H9 (cell line): ENCODE results near the gene TUBB4B. TPM values are rescaled to one million over a fixed set of nuclear protein-coding genes. Genes with fewer than 3 reads are reported as not detected.

ENCODE experiments used
- DNase-seq: peaks from one replicate; pipeline ENCODE4 v3.0.0-alpha.2; 2017
- H2AFZ ChIP-seq: one replicate; pipeline ENCODE4 v1.6.1; 2013; ENCODE audit warnings: mild to moderate bottlenecking, low read length, control low read depth, moderate library complexity
- H2AK5ac ChIP-seq: 2 replicates; pipeline ENCODE4 v1.6.1; 2013; ENCODE audit warnings: low read length, control low read depth, mixed read lengths; ENCODE audit not compliant: insufficient read length
- H2BK120ac ChIP-seq: one replicate; pipeline ENCODE4 v1.6.1; 2013; ENCODE audit warnings: low read depth, mild to moderate bottlenecking, low read length, control low read depth, inconsistent platforms; ENCODE audit not compliant: poor library complexity, severe bottlenecking
- H2BK12ac ChIP-seq: 2 replicates; pipeline ENCODE4 v1.6.1; 2013; ENCODE audit warnings: low read length, control low read depth, mixed read lengths, low read depth; ENCODE audit not compliant: insufficient read length
- H2BK15ac ChIP-seq: 2 replicates; pipeline ENCODE4 v1.6.1; 2013; ENCODE audit warnings: low read depth, low read length, control low read depth
- H2BK20ac ChIP-seq: one replicate; pipeline ENCODE4 v1.6.1; 2013; ENCODE audit warnings: low read depth, mild to moderate bottlenecking, low read length, control low read depth, inconsistent platforms; ENCODE audit not compliant: poor library complexity, severe bottlenecking
- H2BK5ac ChIP-seq: 2 replicates; pipeline ENCODE4 v1.6.1; 2013; ENCODE audit warnings: low read length, control low read depth, mixed read lengths; ENCODE audit not compliant: insufficient read length
- H3K14ac ChIP-seq: 2 replicates; pipeline ENCODE4 v1.6.1; 2013; ENCODE audit warnings: low read length, control low read depth; ENCODE audit not compliant: insufficient read depth
- H3K18ac ChIP-seq: 2 replicates; pipeline ENCODE4 v1.6.1; 2013; ENCODE audit warnings: low read depth, mild to moderate bottlenecking, mixed read lengths, low read length, control low read depth; ENCODE audit not compliant: insufficient read length
- H3K23ac ChIP-seq: 2 replicates; pipeline ENCODE4 v1.6.1; 2013; ENCODE audit warnings: low read length, control low read depth, mixed read lengths, low read depth; ENCODE audit not compliant: insufficient read length
- H3K23me2 ChIP-seq: 2 replicates; pipeline ENCODE4 v1.6.1; 2013; ENCODE audit warnings: low read depth, mild to moderate bottlenecking, mixed read lengths, low read length, control low read depth; ENCODE audit not compliant: insufficient read length, poor library complexity, severe bottlenecking
- H3K27ac ChIP-seq: 2 replicates; pipeline ENCODE4 v1.5.1; 2013; ENCODE audit warnings: low read length, control low read depth, mixed read lengths, low read depth; ENCODE audit not compliant: insufficient read length
- H3K27me3 ChIP-seq: 2 replicates; pipeline ENCODE4 v1.6.1; 2013; ENCODE audit warnings: low read length, control low read depth, inconsistent platforms; ENCODE audit not compliant: insufficient read depth
- H3K4ac ChIP-seq: 2 replicates; pipeline ENCODE4 v1.6.1; 2013; ENCODE audit warnings: low read depth, mild to moderate bottlenecking, control low read depth, inconsistent platforms, low read length, moderate library complexity
- H3K4me1 ChIP-seq: 2 replicates; pipeline ENCODE4 v1.6.1; 2013; ENCODE audit warnings: low read length, control low read depth, inconsistent platforms; ENCODE audit not compliant: insufficient read depth
- H3K4me2 ChIP-seq: 2 replicates; pipeline ENCODE4 v1.6.1; 2013; ENCODE audit warnings: low read length, control low read depth, mixed read lengths; ENCODE audit not compliant: insufficient read length, insufficient read depth
- H3K56ac ChIP-seq: 2 replicates; pipeline ENCODE4 v1.6.1; 2013; ENCODE audit warnings: low read depth, mild to moderate bottlenecking, mixed read lengths, low read length, control low read depth; ENCODE audit not compliant: insufficient read length
- H3K79me1 ChIP-seq: 2 replicates; pipeline ENCODE4 v1.6.1; 2013; ENCODE audit warnings: low read depth, mild to moderate bottlenecking, moderate library complexity, low read length, control low read depth, inconsistent platforms; ENCODE audit not compliant: insufficient read depth, poor library complexity, severe bottlenecking
- H3K79me2 ChIP-seq: 2 replicates; pipeline ENCODE4 v1.6.1; 2013; ENCODE audit warnings: low read length, control low read depth, inconsistent platforms; ENCODE audit not compliant: insufficient read depth
- H3K9ac ChIP-seq: 2 replicates; pipeline ENCODE4 v1.6.1; 2013; ENCODE audit warnings: low read length, control low read depth, mixed read lengths; ENCODE audit not compliant: insufficient read length; ENCODE audit errors: extremely low read depth
- H3K9me3 ChIP-seq: one replicate; pipeline ENCODE4 v1.6.1; 2013; ENCODE audit warnings: low read depth, low read length, inconsistent platforms; ENCODE audit not compliant: control insufficient read depth
- H3T11ph ChIP-seq: one replicate; pipeline ENCODE4 v1.6.1; 2013; ENCODE audit warnings: mild to moderate bottlenecking, low read length, control low read depth, inconsistent platforms
- H4K20me1 ChIP-seq: one replicate; pipeline ENCODE4 v1.6.1; 2013; ENCODE audit not compliant: control insufficient read depth, insufficient read length, insufficient read depth
- H4K5ac ChIP-seq: 2 replicates; pipeline ENCODE4 v1.6.1; 2013; ENCODE audit warnings: low read depth, mild to moderate bottlenecking, mixed read lengths, low read length, control low read depth; ENCODE audit not compliant: insufficient read length
- H4K8ac ChIP-seq: replicated peaks from 2 replicates; pipeline ENCODE4 v1.6.1; 2013; ENCODE audit warnings: low read length, control low read depth, mixed read lengths, low read depth; ENCODE audit not compliant: insufficient read length
- H4K91ac ChIP-seq: 2 replicates; pipeline ENCODE4 v1.6.1; 2013; ENCODE audit warnings: low read depth, mild to moderate bottlenecking, moderate library complexity, mixed read lengths, low read length, control low read depth; ENCODE audit not compliant: insufficient read length
- H3K27ac Mint-ChIP-seq, 3 experiments: 2 replicates in 2 of 3; 3 replicates in 1 of 3; pipeline ENCODE4 v1.8.0; 2020 to 2021; ENCODE audit warnings: mixed read lengths in 3 of 3, mild to moderate bottlenecking in 1 of 3, moderate library complexity in 1 of 3
- H3K27me3 Mint-ChIP-seq: 2 replicates; pipeline ENCODE4 v1.8.0; 2021; ENCODE audit warnings: low read depth, mild to moderate bottlenecking, moderate library complexity, mixed read lengths
- H3K36me3 Mint-ChIP-seq, 3 experiments: 2 replicates in 2 of 3; 3 replicates in 1 of 3; pipeline ENCODE4 v1.8.0; 2020 to 2021; ENCODE audit warnings: low read depth in 3 of 3, mixed read lengths in 3 of 3; ENCODE audit not compliant: insufficient read depth in 1 of 3
- H3K4me1 Mint-ChIP-seq, 2 experiments: 2 replicates each; pipeline ENCODE4 v1.8.0; 2020; ENCODE audit warnings: mixed read lengths in 2 of 2
- H3K4me3 Mint-ChIP-seq, 2 experiments: 2 replicates in 1 of 2; 3 replicates in 1 of 2; pipeline ENCODE4 v1.8.0; 2020 to 2021; ENCODE audit warnings: mild to moderate bottlenecking in 2 of 2, mixed read lengths in 2 of 2, moderate library complexity in 1 of 2
- H3K9me3 Mint-ChIP-seq, 2 experiments: 2 replicates in 1 of 2; 3 replicates in 1 of 2; pipeline ENCODE4 v1.8.0; 2020; ENCODE audit warnings: mild to moderate bottlenecking in 2 of 2, mixed read lengths in 2 of 2, moderate library complexity in 1 of 2
- WGBS: extraction: QIAGEN DNeasy Blood & Tissue Kit; methylation state at CpG from one replicate; pipeline ENCODE4 v1.1.7; 2013; ENCODE audit warnings: missing lambda C conversion rate, low lambda C conversion rate, mixed read lengths; ENCODE audit not compliant: insufficient read length; ENCODE audit errors: extremely low coverage; 5-methylcytosine and 5-hydroxymethylcytosine counted together
- total RNA-seq: library from RNA; stranded (reverse); gene quantifications from 2 replicates; pipeline ENCODE4 v1.2.1, GENCODE V29; 2021
- TF ChIP-seq, protein P1 (sequence below): fragments of 200-600 bp; sonication (generic); conservative IDR thresholded peaks from 3 replicates; pipeline ENCODE4 v1.8.0; 2021; ENCODE audit warnings: antibody characterized with exemption, mild to moderate bottlenecking

The TUBB4B gene
- total RNA-seq, 1 experiment from 2014 or later: 378 TPM

DNA sequence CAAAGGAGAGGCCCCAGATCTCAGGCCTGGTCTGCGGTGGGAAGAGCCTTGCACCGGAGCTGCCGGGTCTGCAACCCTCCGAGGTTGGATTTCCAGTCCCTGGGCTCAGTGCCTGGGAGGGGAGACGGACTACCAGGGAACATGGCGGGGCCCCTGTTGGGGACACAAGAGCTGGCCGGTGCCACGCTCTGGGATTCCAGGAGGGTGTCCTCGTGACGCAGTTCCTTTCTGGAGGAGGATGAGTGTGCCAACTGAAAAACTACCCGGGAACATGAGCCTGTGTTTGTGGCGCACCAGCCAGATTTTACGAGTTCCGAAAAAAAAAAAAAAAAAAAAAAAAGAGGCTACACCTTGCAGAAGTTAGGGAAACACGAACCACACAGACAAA, 52.0 kb downstream of the TUBB4B start:
- Histone ChIP-seq H3K23me2 (peaks cover 3% of the 10 kb centered on the region), H3K9me3 (no peaks in the 10 kb centered on the region), H2BK15ac (no peak overlapping the region), H3K4me2 (no peak overlapping the region), H4K20me1 (no peaks in the 10 kb centered on the region), H3K18ac (no peak overlapping the region), H2BK5ac (no peak overlapping the region), H4K8ac (no peak overlapping the region), H4K91ac (no peak overlapping the region), H3K9ac (no peak overlapping the region), H2BK20ac (no peak overlapping the region), H3T11ph (no peak overlapping the region), H3K4me1 (peaks cover 3% of the 10 kb centered on the region; the same call in 1 of the 2 replicates), H2AFZ (no peak overlapping the region), H3K56ac (no peak overlapping the region), H3K27ac (no peak overlapping the region), H2AK5ac (no peak overlapping the region), H3K23ac (no peak overlapping the region), H3K27me3 (peaks cover 5% of the 10 kb centered on the region; the same call in 1 of the 2 replicates), H3K79me2 (no peaks in the 10 kb centered on the region), H3K14ac (no peak overlapping the region), H3K79me1 (no peaks in the 10 kb centered on the region), H2BK12ac (no peak overlapping the region), H2BK120ac (no peak overlapping the region), H4K5ac (no peak overlapping the region), H3K4ac (no peak overlapping the region)
- Mint-ChIP-seq H3K9me3 (peaks cover 3 to 9% of the 10 kb centered on the region in 2 experiments), H3K4me3 (peak overlapping the region in 1 of 2 experiments; percentile 41; a peak in 1 of 5 replicates), H3K36me3 (peaks cover 0 to 4% (median 3%) of the 10 kb centered on the region in 3 experiments; a peak in 3 of 7 replicates), H3K27ac (no peak overlapping the region), H3K27me3 (peaks cover 37% of the 10 kb centered on the region), H3K4me1 (peaks cover 14 to 22% of the 10 kb centered on the region in 2 experiments)
- peak; percentile 34 for DNase-seq
- WGBS: no CpG with 5 or more reads among the region's 15 CpGs
- TF ChIP-seq, protein P1, sequence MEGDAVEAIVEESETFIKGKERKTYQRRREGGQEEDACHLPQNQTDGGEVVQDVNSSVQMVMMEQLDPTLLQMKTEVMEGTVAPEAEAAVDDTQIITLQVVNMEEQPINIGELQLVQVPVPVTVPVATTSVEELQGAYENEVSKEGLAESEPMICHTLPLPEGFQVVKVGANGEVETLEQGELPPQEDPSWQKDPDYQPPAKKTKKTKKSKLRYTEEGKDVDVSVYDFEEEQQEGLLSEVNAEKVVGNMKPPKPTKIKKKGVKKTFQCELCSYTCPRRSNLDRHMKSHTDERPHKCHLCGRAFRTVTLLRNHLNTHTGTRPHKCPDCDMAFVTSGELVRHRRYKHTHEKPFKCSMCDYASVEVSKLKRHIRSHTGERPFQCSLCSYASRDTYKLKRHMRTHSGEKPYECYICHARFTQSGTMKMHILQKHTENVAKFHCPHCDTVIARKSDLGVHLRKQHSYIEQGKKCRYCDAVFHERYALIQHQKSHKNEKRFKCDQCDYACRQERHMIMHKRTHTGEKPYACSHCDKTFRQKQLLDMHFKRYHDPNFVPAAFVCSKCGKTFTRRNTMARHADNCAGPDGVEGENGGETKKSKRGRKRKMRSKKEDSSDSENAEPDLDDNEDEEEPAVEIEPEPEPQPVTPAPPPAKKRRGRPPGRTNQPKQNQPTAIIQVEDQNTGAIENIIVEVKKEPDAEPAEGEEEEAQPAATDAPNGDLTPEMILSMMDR: no peak

Other genes with a start within 250 kb of the TUBB4B start
- 46.8 and 51.2 TPM in 2 replicates for gene PAXX, start 248.9 kb upstream of the TUBB4B start, total RNA-seq
- gene CLIC3, start 244.7 kb upstream of the TUBB4B start, total RNA-seq: 0.29 and 0.31 TPM in 2 replicates
- 15.2 and 22.4 TPM in 2 replicates for gene ABCA2, start 213.1 kb upstream of the TUBB4B start, total RNA-seq
- not detected in 2 replicates for gene FUT7, start 209.2 kb upstream of the TUBB4B start, total RNA-seq
- gene NPDC1, start 195.1 kb upstream of the TUBB4B start, total RNA-seq: 51.8 and 57.6 TPM in 2 replicates
- gene ENTPD2, start 187.2 kb upstream of the TUBB4B start, total RNA-seq: 4.0 and 5.1 TPM in 2 replicates
- 29.8 and 30.0 TPM in 2 replicates for gene SAPCD2, start 170.7 kb upstream of the TUBB4B start, total RNA-seq
- gene UAP1L1, start 163.8 kb upstream of the TUBB4B start, total RNA-seq: 5.6 and 6.6 TPM in 2 replicates
- gene MAN1B1, start 154.3 kb upstream of the TUBB4B start, total RNA-seq: 32.7 and 34.9 TPM in 2 replicates
- 27.3 and 29.4 TPM in 2 replicates for gene DPP7, start 126.6 kb upstream of the TUBB4B start, total RNA-seq
- gene GRIN1, start 102.1 kb upstream of the TUBB4B start, total RNA-seq: 2.0 and 2.9 TPM in 2 replicates
- 0.55 and 0.96 TPM in 2 replicates for gene LRRC26, start 71.2 kb upstream of the TUBB4B start, total RNA-seq
- gene TMEM210, start 69.2 kb upstream of the TUBB4B start, total RNA-seq: not detected in 2 replicates
- gene ANAPC2, start 52.7 kb upstream of the TUBB4B start, total RNA-seq: 54.8 and 54.9 TPM in 2 replicates
- 69.2 and 69.4 TPM in 2 replicates for gene SSNA1, start 52.6 kb upstream of the TUBB4B start, total RNA-seq
- gene TPRN, start 40.5 kb upstream of the TUBB4B start, total RNA-seq: 30.7 and 32.0 TPM in 2 replicates
- gene TMEM203, start 35.6 kb upstream of the TUBB4B start, total RNA-seq: 34.1 and 35.5 TPM in 2 replicates
- gene NDOR1, start 35.6 kb upstream of the TUBB4B start, total RNA-seq: 44.1 and 45.3 TPM in 2 replicates
- 7.7 and 8.1 TPM in 2 replicates for gene RNF208, start 19.0 kb upstream of the TUBB4B start, total RNA-seq
- gene CYSRT1, start 16.1 kb upstream of the TUBB4B start, total RNA-seq: 1.0 and 1.9 TPM in 2 replicates
- gene RNF224, start 13.8 kb upstream of the TUBB4B start, total RNA-seq: 0.15 and 0.20 TPM in 2 replicates
- not detected in 2 replicates for gene SLC34A3, start 10.4 kb upstream of the TUBB4B start, total RNA-seq
- not detected in 2 replicates for gene STPG3, start 10.0 kb downstream of the TUBB4B start, total RNA-seq
- gene NELFB, start 14.0 kb downstream of the TUBB4B start, total RNA-seq: 71.4 and 71.7 TPM in 2 replicates
- 5.9 and 6.2 TPM in 2 replicates for gene TOR4A, start 36.4 kb downstream of the TUBB4B start, total RNA-seq
- 22.8 and 23.8 TPM in 2 replicates for gene NRARP, start 61.0 kb downstream of the TUBB4B start, total RNA-seq
- 13.5 and 15.3 TPM in 2 replicates for gene EXD3, start 181.9 kb downstream of the TUBB4B start, total RNA-seq
- gene NOXA1, start 182.1 kb downstream of the TUBB4B start, total RNA-seq: 1.8 and 2.0 TPM in 2 replicates
- 0.77 and 0.90 TPM in 2 replicates for gene ENTPD8, start 200.1 kb downstream of the TUBB4B start, total RNA-seq
- gene NSMF, start 218.0 kb downstream of the TUBB4B start, total RNA-seq: 46.3 and 51.0 TPM in 2 replicates